Neural cell (in vitro differentiated cells): ENCODE data around the gene PCIF1. TPM values are rescaled to one million over a fixed set of nuclear protein-coding genes. Genes with fewer than 3 reads are reported as not detected.

ENCODE experiments used
- H2AFZ ChIP-seq: fragments of 200-600, 300-800 bp; sonication (generic), shearing (Covaris generic); 2 replicates; pipeline ENCODE4 v1.6.0; 2014; ENCODE audit warnings: low read depth, mild to moderate bottlenecking, antibody characterized with exemption, low read length, moderate library complexity
- H3F3A ChIP-seq: fragments of 200-600 bp; shearing (Covaris generic); 2 replicates; pipeline ENCODE4 v1.6.1; 2016; ENCODE audit warnings: mild to moderate bottlenecking, moderate library complexity, mixed read lengths, antibody characterized with exemption, low read length; ENCODE audit not compliant: insufficient read depth, poor library complexity, severe bottlenecking
- H3K27ac ChIP-seq: fragments of 200-600, 300-800 bp; sonication (generic), shearing (Covaris generic); 2 replicates; pipeline ENCODE4 v1.5.1; 2014; ENCODE audit warnings: mild to moderate bottlenecking, low read length, moderate library complexity
- H3K27me3 ChIP-seq: fragments of 300-800, 200-600 bp; sonication (generic), shearing (Covaris generic); 2 replicates; pipeline ENCODE4 v1.6.0; 2014; ENCODE audit warnings: mild to moderate bottlenecking, low read depth, low read length, moderate library complexity; ENCODE audit not compliant: insufficient read depth
- H3K36me3 ChIP-seq: fragments of 300-800, 200-600 bp; sonication (generic), shearing (Covaris generic); 2 replicates; pipeline ENCODE4 v1.5.1; 2014; ENCODE audit warnings: mild to moderate bottlenecking, antibody characterized with exemption, low read length, moderate library complexity; ENCODE audit not compliant: insufficient read depth
- H3K4me2 ChIP-seq: fragments of 300-800, 200-600 bp; sonication (generic), shearing (Covaris generic); 2 replicates; pipeline ENCODE4 v1.6.0; 2014; ENCODE audit warnings: mild to moderate bottlenecking, low read length
- H3K4me3 ChIP-seq: fragments of 300-800, 200-600 bp; sonication (generic), shearing (Covaris generic); 2 replicates; pipeline ENCODE4 v1.5.1; 2014; ENCODE audit warnings: mild to moderate bottlenecking, low read length, moderate library complexity
- H3K79me2 ChIP-seq: fragments of 200-600 bp; shearing (Covaris generic); replicated peaks from 2 replicates; pipeline ENCODE4 v1.6.0; 2014; ENCODE audit warnings: mild to moderate bottlenecking, low read length, moderate library complexity; ENCODE audit not compliant: insufficient read depth
- H3K9ac ChIP-seq: fragments of 300-800, 200-600 bp; sonication (generic), shearing (Covaris generic); 2 replicates; pipeline ENCODE4 v1.6.1; 2016; ENCODE audit warnings: mild to moderate bottlenecking, low read length, mixed read lengths
- H3K9me2 ChIP-seq: fragments of 200-600 bp; shearing (Covaris generic); 2 replicates; pipeline ENCODE4 v1.6.1; 2016; ENCODE audit warnings: mild to moderate bottlenecking, low read length, mixed read lengths; ENCODE audit not compliant: insufficient read depth
- H3K9me3 ChIP-seq: fragments of 200-600, 300-800 bp; sonication (generic), shearing (Covaris generic); 2 replicates; pipeline ENCODE4 v1.6.1; 2016; ENCODE audit warnings: mild to moderate bottlenecking, mixed run types, low read length, moderate library complexity, mixed read lengths
- H4K20me1 ChIP-seq: fragments of 200-600 bp; shearing (Covaris generic); 2 replicates; pipeline ENCODE4 v1.6.1; 2016; ENCODE audit warnings: mild to moderate bottlenecking, mixed run types; ENCODE audit not compliant: insufficient read depth
- CTCF ChIP-seq: fragments of 450-650 bp; IDR thresholded peaks from 2 replicates; pipeline ENCODE4 v1.5.1; 2014; ENCODE audit warnings: antibody characterized with exemption, mild to moderate bottlenecking, moderate library complexity; ENCODE audit not compliant: poor library complexity, severe bottlenecking
- EP300 ChIP-seq: fragments of 450-650 bp; conservative IDR thresholded peaks from 2 replicates; pipeline ENCODE4 v1.6.1; 2014; ENCODE audit warnings: antibody characterized with exemption, mild to moderate bottlenecking, moderate library complexity; ENCODE audit not compliant: poor library complexity, severe bottlenecking
- EZH2 ChIP-seq: fragments of 200-600, 300-800 bp; shearing (Covaris generic), sonication (generic); IDR thresholded peaks from 2 replicates; pipeline ENCODE4 v1.6.1; 2014; ENCODE audit warnings: antibody characterized with exemption, low read length, borderline replicate concordance, mild to moderate bottlenecking; ENCODE audit not compliant: insufficient read depth, poor library complexity, severe bottlenecking
- MXI1 ChIP-seq: fragments of 450-650 bp; conservative IDR thresholded peaks from 2 replicates; pipeline ENCODE4 v1.6.1; 2014; ENCODE audit warnings: antibody characterized with exemption, mild to moderate bottlenecking; ENCODE audit not compliant: poor library complexity, severe bottlenecking
- POLR2AphosphoS5 ChIP-seq: IDR thresholded peaks from 2 replicates; pipeline ENCODE4 v1.6.1; 2012
- RAD21 ChIP-seq: fragments of 450-650 bp; conservative IDR thresholded peaks from 2 replicates; pipeline ENCODE4 v1.6.1; 2014; ENCODE audit warnings: antibody characterized with exemption, mild to moderate bottlenecking, moderate library complexity
- REST ChIP-seq: IDR thresholded peaks from 2 replicates; pipeline ENCODE4 v1.6.1; 2012; ENCODE audit warnings: borderline replicate concordance
- SMC3 ChIP-seq: fragments of 450-650 bp; conservative IDR thresholded peaks from 2 replicates; pipeline ENCODE4 v1.6.1; 2014; ENCODE audit warnings: antibody characterized with exemption, mild to moderate bottlenecking, moderate library complexity; ENCODE audit not compliant: poor library complexity
- TAF1 ChIP-seq: IDR thresholded peaks from 2 replicates; pipeline ENCODE4 v1.6.1; 2012; ENCODE audit warnings: low read depth
- polyA plus RNA-seq: library from polyadenylated mRNA; depleted of rRNA; stranded (reverse); fragments of >200 nt; gene quantifications from 2 replicates; pipeline ENCODE4 v1.2.3, GENCODE V29; 2014

PCIF1 gene
- polyA plus RNA-seq, 1 donor from 2014 or later, result 28.3 TPM

GRCh38 chr20:45958593-45958992 is 24.1 kb downstream of the PCIF1 start:
- Histone ChIP-seq H3F3A (no peaks in the 10 kb centered on the region), H3K27ac (no peak overlapping the region), H3K27me3 (no peaks in the 10 kb centered on the region), H3K9ac (no peak overlapping the region), H3K79me2 (no peaks in the 10 kb centered on the region), H3K9me2 (no peaks in the 10 kb centered on the region), H2AFZ (no peak overlapping the region), H3K4me2 (no peak overlapping the region), H4K20me1 (no peaks in the 10 kb centered on the region), H3K9me3 (no peaks in the 10 kb centered on the region), H3K36me3 (no peaks in the 10 kb centered on the region), H3K4me3 (no peak overlapping the region)
- TF ChIP-seq CTCF, result no peak

GRCh38 chr20:45959126-45959525 is 24.6 kb downstream of the PCIF1 start:
- Histone ChIP-seq H2AFZ (no peak overlapping the region), H3K27ac (no peak overlapping the region), H3K4me2 (no peak overlapping the region), H3K27me3 (no peaks in the 10 kb centered on the region), H4K20me1 (no peaks in the 10 kb centered on the region), H3K4me3 (no peak overlapping the region), H3K9me2 (no peaks in the 10 kb centered on the region), H3K9ac (no peak overlapping the region), H3K79me2 (no peaks in the 10 kb centered on the region), H3F3A (no peaks in the 10 kb centered on the region), H3K9me3 (no peaks in the 10 kb centered on the region), H3K36me3 (no peaks in the 10 kb centered on the region)
- no peak for TF ChIP-seq REST
- TF ChIP-seq RAD21, result no peak
- TF ChIP-seq MXI1, result no peak
- no peak for TF ChIP-seq SMC3
- no peak for TF ChIP-seq POLR2AphosphoS5
- TF ChIP-seq EZH2, result no peak

GRCh38 chr20:45959956-45960630 is 25.6 kb downstream of the PCIF1 start:
- no peaks in the 10 kb centered on the region for H3K27me3 ChIP-seq
- H2AFZ ChIP-seq, result no peak overlapping the region
- TF ChIP-seq EZH2 (no peak), EP300 (no peak), RAD21 (no peak), TAF1 (no peak), POLR2AphosphoS5 (no peak), REST (no peak), SMC3 (no peak), CTCF (no peak), MXI1 (no peak)
- H3K9me2 ChIP-seq, result no peaks in the 10 kb centered on the region
- H3K27ac ChIP-seq, result no peak overlapping the region
- H3F3A ChIP-seq, result no peaks in the 10 kb centered on the region
- H3K9ac ChIP-seq, result no peak overlapping the region
- no peaks in the 10 kb centered on the region for H3K79me2 ChIP-seq
- no peaks in the 10 kb centered on the region for H3K9me3 ChIP-seq
- no peak overlapping the region for H3K4me2 ChIP-seq
- no peak overlapping the region for H3K4me3 ChIP-seq
- no peaks in the 10 kb centered on the region for H3K36me3 ChIP-seq
- no peaks in the 10 kb centered on the region for H4K20me1 ChIP-seq
